ENCODE results near the gene MRTFA.

DNA sequence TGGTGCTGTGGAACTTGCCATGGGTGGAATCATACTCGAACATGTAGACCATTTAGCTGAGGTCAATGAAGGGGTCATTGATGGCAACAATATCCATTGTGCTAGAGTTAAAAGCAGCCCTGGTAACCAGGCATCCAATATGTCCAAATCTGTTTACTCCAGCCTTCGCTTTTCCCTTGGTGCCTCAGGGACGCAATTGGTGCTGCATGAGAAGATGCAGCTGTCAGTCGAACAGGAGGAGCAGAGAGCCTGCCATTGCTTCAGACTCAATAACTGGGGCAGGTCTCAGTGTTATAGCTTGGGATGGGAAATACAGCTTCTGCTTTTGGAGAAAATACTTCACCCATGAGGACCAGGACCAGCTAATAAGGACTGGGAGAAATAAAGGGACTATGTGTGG, 37.8 kb upstream of the MRTFA start:
- TF ChIP-seq POLR2AphosphoS5 (IDR thresholded peaks at IDR 0.05; ENCODE audit: low read depth, low read length) (no peak), POLR2A (IDR thresholded peaks at IDR 0.05; ENCODE audit: low read depth, low read length) (no peak), TAF1 (IDR thresholded peaks at IDR 0.05; ENCODE audit: low read depth, low read length) (no peak)
